Measurements from ENCODE around the gene PODXL2. TPM values are rescaled to one million over a fixed set of nuclear protein-coding genes. Genes with fewer than 3 reads are reported as not detected.

The PODXL2 gene
- total RNA-seq, 1 donor from 2014 or later = 9.8 TPM

- H3K4me1 Mint-ChIP-seq = peaks cover 6% of the 10 kb centered on the region
- H3K27me3 Mint-ChIP-seq = peaks cover 2% of the 10 kb centered on the region
- no peaks in the 10 kb centered on the region for H3K9me3 Mint-ChIP-seq
- no peak overlapping the region for H3K4me3 Mint-ChIP-seq
- intact Hi-C loops (cut with micrococcal nuclease) = no loop called here
- no peak for DNase-seq
- H3K27ac Mint-ChIP-seq = no peak overlapping the region
- H3K36me3 Mint-ChIP-seq (ENCODE audit: low read depth) = no peaks in the 10 kb centered on the region
Observed at GRCh38 chr3:127684871-127685707, 56.1 kb downstream of the PODXL2 start.

GRCh38 chr3:127685708-127686511, 56.9 kb downstream of the PODXL2 start:
- no peak overlapping the region for H3K4me3 Mint-ChIP-seq
- H3K9me3 Mint-ChIP-seq = no peaks in the 10 kb centered on the region
- DNase-seq = no peak
- H3K27ac Mint-ChIP-seq = no peak overlapping the region
- no peaks in the 10 kb centered on the region for H3K36me3 Mint-ChIP-seq (ENCODE audit: low read depth)
- H3K27me3 Mint-ChIP-seq = peaks cover 2% of the 10 kb centered on the region
- intact Hi-C loops (cut with micrococcal nuclease) = no loop called here
- peaks cover 6% of the 10 kb centered on the region for H3K4me1 Mint-ChIP-seq

GRCh38 chr3:127686512-127686894, 57.5 kb downstream of the PODXL2 start:
- intact Hi-C loops (cut with micrococcal nuclease) = no loop called here
- Mint-ChIP-seq H3K36me3 (ENCODE audit: low read depth) (no peaks in the 10 kb centered on the region), H3K4me1 (peaks cover 6% of the 10 kb centered on the region), H3K4me3 (no peak overlapping the region), H3K27ac (no peak overlapping the region), H3K27me3 (peaks cover 2% of the 10 kb centered on the region), H3K9me3 (no peaks in the 10 kb centered on the region)
- no peak for DNase-seq

DNA sequence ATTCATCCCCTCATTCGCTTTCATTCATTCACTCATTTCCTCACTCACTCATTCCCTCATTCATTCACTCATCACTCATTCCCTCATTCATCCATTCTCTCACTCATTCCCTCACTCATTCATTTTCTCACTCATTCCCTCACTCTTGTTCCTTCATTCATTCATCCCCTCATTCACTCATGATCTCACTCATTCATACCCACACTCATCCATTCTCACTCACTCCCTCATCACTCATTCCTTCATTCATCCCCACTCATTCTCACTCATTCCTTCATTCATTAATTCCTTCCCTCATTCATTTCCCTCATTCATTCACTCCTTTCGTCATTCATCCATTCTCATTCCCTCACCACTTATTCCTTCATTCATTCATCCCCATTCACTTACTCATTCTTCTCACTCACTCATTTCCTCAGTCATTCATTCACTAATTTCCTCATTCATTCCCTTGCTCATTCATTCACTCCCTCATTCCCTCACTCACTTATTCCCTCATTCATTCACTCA, 58.3 kb downstream of the PODXL2 start:
- peaks cover 2% of the 10 kb centered on the region for H3K27me3 Mint-ChIP-seq
- no peak for DNase-seq
- no peaks in the 10 kb centered on the region for H3K36me3 Mint-ChIP-seq (ENCODE audit: low read depth)
- no peaks in the 10 kb centered on the region for H3K9me3 Mint-ChIP-seq
- intact Hi-C loops (cut with micrococcal nuclease) = no loop called here
- H3K4me3 Mint-ChIP-seq = no peak overlapping the region
- H3K27ac Mint-ChIP-seq = no peak overlapping the region
- peaks cover 6% of the 10 kb centered on the region for H3K4me1 Mint-ChIP-seq

- no peak for DNase-seq
- intact Hi-C loops (cut with micrococcal nuclease) = no loop called here
- H3K4me1 Mint-ChIP-seq = peaks cover 6% of the 10 kb centered on the region
- H3K4me3 Mint-ChIP-seq = no peak overlapping the region
- peaks cover 2% of the 10 kb centered on the region for H3K27me3 Mint-ChIP-seq
- no peaks in the 10 kb centered on the region for H3K9me3 Mint-ChIP-seq
- no peak overlapping the region for H3K27ac Mint-ChIP-seq
- no peaks in the 10 kb centered on the region for H3K36me3 Mint-ChIP-seq (ENCODE audit: low read depth)
Observed at GRCh38 chr3:127688022-127688415, 59.0 kb downstream of the PODXL2 start.

GRCh38 chr3:127688416-127689265, 59.7 kb downstream of the PODXL2 start:
- Mint-ChIP-seq H3K9me3 (no peaks in the 10 kb centered on the region), H3K36me3 (ENCODE audit: low read depth) (no peaks in the 10 kb centered on the region), H3K4me3 (no peak overlapping the region), H3K27me3 (no peaks in the 10 kb centered on the region), H3K4me1 (peaks cover 3% of the 10 kb centered on the region), H3K27ac (no peak overlapping the region)
- no peak for DNase-seq
- intact Hi-C loops (cut with micrococcal nuclease) = no loop called here

GRCh38 chr3:127689266-127689860, 60.4 kb downstream of the PODXL2 start:
- DNase-seq = no peak
- no peaks in the 10 kb centered on the region for H3K4me1 Mint-ChIP-seq
- no peaks in the 10 kb centered on the region for H3K36me3 Mint-ChIP-seq (ENCODE audit: low read depth)
- no peak overlapping the region for H3K27ac Mint-ChIP-seq
- no peaks in the 10 kb centered on the region for H3K9me3 Mint-ChIP-seq
- no peak overlapping the region for H3K4me3 Mint-ChIP-seq
- H3K27me3 Mint-ChIP-seq = no peaks in the 10 kb centered on the region
- intact Hi-C loops (cut with micrococcal nuclease) = no loop called here

- Mint-ChIP-seq H3K9me3 (no peaks in the 10 kb centered on the region), H3K27ac (no peak overlapping the region), H3K27me3 (no peaks in the 10 kb centered on the region), H3K4me1 (no peaks in the 10 kb centered on the region), H3K4me3 (no peak overlapping the region), H3K36me3 (ENCODE audit: low read depth) (no peaks in the 10 kb centered on the region)
- intact Hi-C loops (cut with micrococcal nuclease) = no loop called here
- no peak for DNase-seq
Observed at GRCh38 chr3:127690106-127690505, 61.1 kb downstream of the PODXL2 start.

GRCh38 chr3:127690823-127691452, 62.0 kb downstream of the PODXL2 start:
- intact Hi-C loops (cut with micrococcal nuclease) = no loop called here
- Mint-ChIP-seq H3K36me3 (ENCODE audit: low read depth) (no peaks in the 10 kb centered on the region), H3K27me3 (no peaks in the 10 kb centered on the region), H3K4me1 (no peaks in the 10 kb centered on the region), H3K9me3 (no peaks in the 10 kb centered on the region), H3K27ac (no peak overlapping the region), H3K4me3 (no peak overlapping the region)
- DNase-seq = peak; percentile 60

- H3K9me3 Mint-ChIP-seq = no peaks in the 10 kb centered on the region
Observed at GRCh38 chr3:127691489-127691888, 62.5 kb downstream of the PODXL2 start.

DNA sequence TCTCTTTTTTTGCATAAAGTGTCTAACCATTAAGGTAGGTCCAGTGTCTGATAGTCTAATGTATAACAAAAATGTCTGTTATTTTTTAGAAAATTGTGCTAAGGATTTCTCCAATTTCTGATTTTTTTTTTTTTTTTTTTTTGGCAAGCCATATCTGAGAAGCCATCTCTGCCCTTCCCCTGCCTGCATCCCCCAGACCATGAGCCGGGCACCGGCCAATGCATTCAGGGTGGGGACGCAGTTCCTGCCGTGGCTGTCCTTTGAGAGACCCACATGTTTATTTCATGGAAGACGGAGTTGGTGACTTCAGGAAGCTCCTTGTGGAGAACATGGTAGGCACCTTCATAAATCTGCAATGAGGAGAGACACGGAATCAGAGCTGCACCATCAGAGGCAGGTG, 63.0 kb downstream of the PODXL2 start:
- Mint-ChIP-seq H3K4me3 (no peak overlapping the region), H3K27me3 (no peaks in the 10 kb centered on the region), H3K4me1 (no peaks in the 10 kb centered on the region), H3K27ac (no peak overlapping the region), H3K36me3 (ENCODE audit: low read depth) (no peaks in the 10 kb centered on the region), H3K9me3 (no peaks in the 10 kb centered on the region)
- DNase-seq = no peak
- intact Hi-C loops (cut with micrococcal nuclease) = no loop called here

More at GRCh38 chr3:127691489-127691888, 62.5 kb downstream of the PODXL2 start:
- intact Hi-C loops (cut with micrococcal nuclease) = no loop called here
- DNase-seq = no peak
- no peak overlapping the region for H3K27ac Mint-ChIP-seq
- H3K27me3 Mint-ChIP-seq = no peaks in the 10 kb centered on the region
- H3K4me3 Mint-ChIP-seq = no peak overlapping the region
- H3K36me3 Mint-ChIP-seq (ENCODE audit: low read depth) = no peaks in the 10 kb centered on the region
- no peaks in the 10 kb centered on the region for H3K4me1 Mint-ChIP-seq

DNA sequence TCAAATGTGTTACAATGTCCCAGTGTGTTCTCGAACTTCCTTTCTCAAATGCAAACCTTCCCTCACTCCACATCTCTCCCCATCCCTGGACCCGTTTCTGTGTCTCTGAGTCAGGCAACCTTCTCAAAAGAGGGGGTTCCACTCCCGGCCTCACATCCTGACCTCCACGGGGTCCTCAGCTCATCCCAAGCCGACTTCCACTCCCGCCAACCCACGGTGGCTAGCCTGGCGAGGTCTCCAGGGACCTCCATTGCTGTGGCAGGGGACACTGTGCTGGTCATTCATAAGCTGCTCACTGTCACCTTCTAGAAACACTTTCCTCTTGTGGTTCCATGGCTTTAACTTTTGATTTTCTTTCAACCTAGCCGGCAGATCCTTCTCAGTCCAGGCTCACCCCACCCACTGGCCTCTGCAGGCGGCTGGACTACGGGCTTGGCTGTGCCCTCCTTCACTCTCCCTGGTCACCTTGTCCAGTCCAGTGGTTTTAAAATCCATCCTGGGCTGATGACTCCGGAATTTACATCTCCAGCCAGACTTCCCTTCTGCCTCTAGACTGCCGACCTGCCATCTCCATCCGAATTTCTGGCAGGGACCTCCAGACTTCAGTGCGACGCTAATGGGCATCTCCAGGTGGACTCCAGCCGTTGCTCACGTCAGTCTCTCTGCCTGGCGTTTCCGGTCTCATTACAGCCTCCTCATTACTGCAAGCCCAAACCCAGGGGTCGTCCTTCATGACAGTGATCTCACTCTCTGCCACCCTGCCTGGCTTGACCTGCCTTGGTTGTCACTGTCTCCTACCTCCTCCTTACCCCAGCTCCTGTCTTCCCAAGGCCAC, 63.7 kb downstream of the PODXL2 start:
- H3K27ac Mint-ChIP-seq = no peak overlapping the region
- no peaks in the 10 kb centered on the region for H3K27me3 Mint-ChIP-seq
- no peaks in the 10 kb centered on the region for H3K36me3 Mint-ChIP-seq (ENCODE audit: low read depth)
- H3K4me3 Mint-ChIP-seq = no peak overlapping the region
- H3K9me3 Mint-ChIP-seq = no peaks in the 10 kb centered on the region
- DNase-seq = no peak
- intact Hi-C loops (cut with micrococcal nuclease) = no loop called here
- peaks cover 3% of the 10 kb centered on the region for H3K4me1 Mint-ChIP-seq

Measured in activated CD4-positive, alpha-beta T cell treated with anti-CD3 and anti-CD28 coated beads, Interleukin-2, amount 10 ng/mL, durations not matched to agents 24 days and 14 days (primary cell).